Neural cell (in vitro differentiated cells): ENCODE data around the gene UMAD1. TPM values are rescaled to one million over a fixed set of nuclear protein-coding genes. Genes with fewer than 3 reads are reported as not detected.

Source experiments
- H2AFZ ChIP-seq: fragments of 200-600, 300-800 bp; sonication (generic), shearing (Covaris generic); 2 replicates; pipeline ENCODE4 v1.6.0; 2014; ENCODE audit warnings: low read depth, mild to moderate bottlenecking, antibody characterized with exemption, low read length, moderate library complexity
- H3F3A ChIP-seq: fragments of 200-600 bp; shearing (Covaris generic); 2 replicates; pipeline ENCODE4 v1.6.1; 2016; ENCODE audit warnings: mild to moderate bottlenecking, moderate library complexity, mixed read lengths, antibody characterized with exemption, low read length; ENCODE audit not compliant: insufficient read depth, poor library complexity, severe bottlenecking
- H3K27ac ChIP-seq: fragments of 200-600, 300-800 bp; sonication (generic), shearing (Covaris generic); 2 replicates; pipeline ENCODE4 v1.5.1; 2014; ENCODE audit warnings: mild to moderate bottlenecking, low read length, moderate library complexity
- H3K27me3 ChIP-seq: fragments of 300-800, 200-600 bp; sonication (generic), shearing (Covaris generic); 2 replicates; pipeline ENCODE4 v1.6.0; 2014; ENCODE audit warnings: mild to moderate bottlenecking, low read depth, low read length, moderate library complexity; ENCODE audit not compliant: insufficient read depth
- H3K36me3 ChIP-seq: fragments of 300-800, 200-600 bp; sonication (generic), shearing (Covaris generic); 2 replicates; pipeline ENCODE4 v1.5.1; 2014; ENCODE audit warnings: mild to moderate bottlenecking, antibody characterized with exemption, low read length, moderate library complexity; ENCODE audit not compliant: insufficient read depth
- H3K4me2 ChIP-seq: fragments of 300-800, 200-600 bp; sonication (generic), shearing (Covaris generic); 2 replicates; pipeline ENCODE4 v1.6.0; 2014; ENCODE audit warnings: mild to moderate bottlenecking, low read length
- H3K4me3 ChIP-seq: fragments of 300-800, 200-600 bp; sonication (generic), shearing (Covaris generic); 2 replicates; pipeline ENCODE4 v1.5.1; 2014; ENCODE audit warnings: mild to moderate bottlenecking, low read length, moderate library complexity
- H3K79me2 ChIP-seq: fragments of 200-600 bp; shearing (Covaris generic); replicated peaks from 2 replicates; pipeline ENCODE4 v1.6.0; 2014; ENCODE audit warnings: mild to moderate bottlenecking, low read length, moderate library complexity; ENCODE audit not compliant: insufficient read depth
- H3K9ac ChIP-seq: fragments of 300-800, 200-600 bp; sonication (generic), shearing (Covaris generic); 2 replicates; pipeline ENCODE4 v1.6.1; 2016; ENCODE audit warnings: mild to moderate bottlenecking, low read length, mixed read lengths
- H3K9me2 ChIP-seq: fragments of 200-600 bp; shearing (Covaris generic); 2 replicates; pipeline ENCODE4 v1.6.1; 2016; ENCODE audit warnings: mild to moderate bottlenecking, low read length, mixed read lengths; ENCODE audit not compliant: insufficient read depth
- H3K9me3 ChIP-seq: fragments of 200-600, 300-800 bp; sonication (generic), shearing (Covaris generic); 2 replicates; pipeline ENCODE4 v1.6.1; 2016; ENCODE audit warnings: mild to moderate bottlenecking, mixed run types, low read length, moderate library complexity, mixed read lengths
- H4K20me1 ChIP-seq: fragments of 200-600 bp; shearing (Covaris generic); 2 replicates; pipeline ENCODE4 v1.6.1; 2016; ENCODE audit warnings: mild to moderate bottlenecking, mixed run types; ENCODE audit not compliant: insufficient read depth
- EP300 ChIP-seq: fragments of 450-650 bp; conservative IDR thresholded peaks from 2 replicates; pipeline ENCODE4 v1.6.1; 2014; ENCODE audit warnings: antibody characterized with exemption, mild to moderate bottlenecking, moderate library complexity; ENCODE audit not compliant: poor library complexity, severe bottlenecking
- EZH2 ChIP-seq: fragments of 200-600, 300-800 bp; shearing (Covaris generic), sonication (generic); IDR thresholded peaks from 2 replicates; pipeline ENCODE4 v1.6.1; 2014; ENCODE audit warnings: antibody characterized with exemption, low read length, borderline replicate concordance, mild to moderate bottlenecking; ENCODE audit not compliant: insufficient read depth, poor library complexity, severe bottlenecking
- MXI1 ChIP-seq: fragments of 450-650 bp; conservative IDR thresholded peaks from 2 replicates; pipeline ENCODE4 v1.6.1; 2014; ENCODE audit warnings: antibody characterized with exemption, mild to moderate bottlenecking; ENCODE audit not compliant: poor library complexity, severe bottlenecking
- POLR2AphosphoS5 ChIP-seq: IDR thresholded peaks from 2 replicates; pipeline ENCODE4 v1.6.1; 2012
- RAD21 ChIP-seq: fragments of 450-650 bp; conservative IDR thresholded peaks from 2 replicates; pipeline ENCODE4 v1.6.1; 2014; ENCODE audit warnings: antibody characterized with exemption, mild to moderate bottlenecking, moderate library complexity
- SMC3 ChIP-seq: fragments of 450-650 bp; conservative IDR thresholded peaks from 2 replicates; pipeline ENCODE4 v1.6.1; 2014; ENCODE audit warnings: antibody characterized with exemption, mild to moderate bottlenecking, moderate library complexity; ENCODE audit not compliant: poor library complexity
- TAF1 ChIP-seq: IDR thresholded peaks from 2 replicates; pipeline ENCODE4 v1.6.1; 2012; ENCODE audit warnings: low read depth
- polyA plus RNA-seq: library from polyadenylated mRNA; depleted of rRNA; stranded (reverse); fragments of >200 nt; gene quantifications from 2 replicates; pipeline ENCODE4 v1.2.3, GENCODE V29; 2014
- TF ChIP-seq, protein P1 (sequence below): IDR thresholded peaks from 2 replicates; pipeline ENCODE4 v1.6.1; 2012; ENCODE audit warnings: borderline replicate concordance
- TF ChIP-seq, protein P2 (sequence below): fragments of 450-650 bp; IDR thresholded peaks from 2 replicates; pipeline ENCODE4 v1.5.1; 2014; ENCODE audit warnings: antibody characterized with exemption, mild to moderate bottlenecking, moderate library complexity; ENCODE audit not compliant: poor library complexity, severe bottlenecking

Gene UMAD1
- polyA plus RNA-seq, 1 donor from 2014 or later, result 14.7 TPM

DNA sequence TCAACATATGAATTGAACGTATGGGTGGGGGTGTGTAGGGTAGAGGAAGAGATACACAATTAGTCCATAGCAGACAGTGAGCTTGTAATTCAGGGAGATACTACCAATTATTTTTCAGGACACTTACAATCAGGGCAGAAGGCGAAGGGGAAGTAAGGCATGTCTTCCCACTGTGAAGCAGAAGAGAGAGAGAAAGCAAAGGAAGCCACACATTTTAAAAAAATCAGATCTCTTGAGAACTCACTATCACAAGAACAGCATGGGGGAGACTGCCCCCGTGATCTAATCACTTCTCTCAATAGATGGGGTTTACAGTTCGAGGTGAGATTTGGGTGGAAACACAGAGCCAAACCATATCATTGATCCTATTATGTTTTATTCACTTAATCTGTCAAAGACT is 194.2 kb downstream of the UMAD1 start:
- H3K4me3 ChIP-seq, result no peak overlapping the region
- H3K9me3 ChIP-seq, result peaks cover 8% of the 10 kb centered on the region
- H2AFZ ChIP-seq, result no peak overlapping the region
- H3K27ac ChIP-seq, result no peak overlapping the region
- H3K27me3 ChIP-seq, result no peaks in the 10 kb centered on the region
- H4K20me1 ChIP-seq, result no peaks in the 10 kb centered on the region
- no peaks in the 10 kb centered on the region for H3K79me2 ChIP-seq
- H3K9me2 ChIP-seq, result no peaks in the 10 kb centered on the region
- TF ChIP-seq RAD21 (no peak), SMC3 (no peak), TAF1 (no peak), POLR2AphosphoS5 (no peak), EP300 (no peak), EZH2 (no peak), MXI1 (no peak)
- TF ChIP-seq, protein P1, sequence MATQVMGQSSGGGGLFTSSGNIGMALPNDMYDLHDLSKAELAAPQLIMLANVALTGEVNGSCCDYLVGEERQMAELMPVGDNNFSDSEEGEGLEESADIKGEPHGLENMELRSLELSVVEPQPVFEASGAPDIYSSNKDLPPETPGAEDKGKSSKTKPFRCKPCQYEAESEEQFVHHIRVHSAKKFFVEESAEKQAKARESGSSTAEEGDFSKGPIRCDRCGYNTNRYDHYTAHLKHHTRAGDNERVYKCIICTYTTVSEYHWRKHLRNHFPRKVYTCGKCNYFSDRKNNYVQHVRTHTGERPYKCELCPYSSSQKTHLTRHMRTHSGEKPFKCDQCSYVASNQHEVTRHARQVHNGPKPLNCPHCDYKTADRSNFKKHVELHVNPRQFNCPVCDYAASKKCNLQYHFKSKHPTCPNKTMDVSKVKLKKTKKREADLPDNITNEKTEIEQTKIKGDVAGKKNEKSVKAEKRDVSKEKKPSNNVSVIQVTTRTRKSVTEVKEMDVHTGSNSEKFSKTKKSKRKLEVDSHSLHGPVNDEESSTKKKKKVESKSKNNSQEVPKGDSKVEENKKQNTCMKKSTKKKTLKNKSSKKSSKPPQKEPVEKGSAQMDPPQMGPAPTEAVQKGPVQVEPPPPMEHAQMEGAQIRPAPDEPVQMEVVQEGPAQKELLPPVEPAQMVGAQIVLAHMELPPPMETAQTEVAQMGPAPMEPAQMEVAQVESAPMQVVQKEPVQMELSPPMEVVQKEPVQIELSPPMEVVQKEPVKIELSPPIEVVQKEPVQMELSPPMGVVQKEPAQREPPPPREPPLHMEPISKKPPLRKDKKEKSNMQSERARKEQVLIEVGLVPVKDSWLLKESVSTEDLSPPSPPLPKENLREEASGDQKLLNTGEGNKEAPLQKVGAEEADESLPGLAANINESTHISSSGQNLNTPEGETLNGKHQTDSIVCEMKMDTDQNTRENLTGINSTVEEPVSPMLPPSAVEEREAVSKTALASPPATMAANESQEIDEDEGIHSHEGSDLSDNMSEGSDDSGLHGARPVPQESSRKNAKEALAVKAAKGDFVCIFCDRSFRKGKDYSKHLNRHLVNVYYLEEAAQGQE, result no peak
- TF ChIP-seq, protein P2, sequence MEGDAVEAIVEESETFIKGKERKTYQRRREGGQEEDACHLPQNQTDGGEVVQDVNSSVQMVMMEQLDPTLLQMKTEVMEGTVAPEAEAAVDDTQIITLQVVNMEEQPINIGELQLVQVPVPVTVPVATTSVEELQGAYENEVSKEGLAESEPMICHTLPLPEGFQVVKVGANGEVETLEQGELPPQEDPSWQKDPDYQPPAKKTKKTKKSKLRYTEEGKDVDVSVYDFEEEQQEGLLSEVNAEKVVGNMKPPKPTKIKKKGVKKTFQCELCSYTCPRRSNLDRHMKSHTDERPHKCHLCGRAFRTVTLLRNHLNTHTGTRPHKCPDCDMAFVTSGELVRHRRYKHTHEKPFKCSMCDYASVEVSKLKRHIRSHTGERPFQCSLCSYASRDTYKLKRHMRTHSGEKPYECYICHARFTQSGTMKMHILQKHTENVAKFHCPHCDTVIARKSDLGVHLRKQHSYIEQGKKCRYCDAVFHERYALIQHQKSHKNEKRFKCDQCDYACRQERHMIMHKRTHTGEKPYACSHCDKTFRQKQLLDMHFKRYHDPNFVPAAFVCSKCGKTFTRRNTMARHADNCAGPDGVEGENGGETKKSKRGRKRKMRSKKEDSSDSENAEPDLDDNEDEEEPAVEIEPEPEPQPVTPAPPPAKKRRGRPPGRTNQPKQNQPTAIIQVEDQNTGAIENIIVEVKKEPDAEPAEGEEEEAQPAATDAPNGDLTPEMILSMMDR, result no peak
- H3F3A ChIP-seq, result no peaks in the 10 kb centered on the region
- no peak overlapping the region for H3K9ac ChIP-seq
- H3K4me2 ChIP-seq, result no peak overlapping the region
- no peaks in the 10 kb centered on the region for H3K36me3 ChIP-seq

DNA sequence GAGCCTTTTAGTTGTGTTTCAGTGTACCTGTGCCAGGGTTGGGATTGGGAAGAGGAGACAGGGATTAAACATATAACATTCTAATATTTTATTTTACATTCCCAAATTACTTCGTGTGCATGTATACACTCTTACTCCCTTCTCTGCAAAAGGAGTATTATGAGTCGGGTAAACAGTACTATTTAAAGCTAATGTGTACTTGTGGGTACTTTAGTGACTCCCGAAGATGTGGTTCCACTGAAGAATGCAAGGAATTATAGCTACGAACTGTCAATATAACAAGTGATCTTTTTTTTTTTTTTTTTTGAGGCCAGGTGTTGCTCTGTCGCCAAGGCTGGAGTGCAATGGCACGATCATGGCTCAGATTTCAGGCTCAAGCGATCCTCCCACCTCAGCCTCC is 200.5 kb downstream of the UMAD1 start:
- H3K27ac ChIP-seq, result no peak overlapping the region
- H3K9me3 ChIP-seq, result peaks cover 8% of the 10 kb centered on the region
- no peak overlapping the region for H3K4me3 ChIP-seq
- TF ChIP-seq EZH2 (no peak), POLR2AphosphoS5 (no peak), TAF1 (no peak), EP300 (no peak), MXI1 (no peak), SMC3 (no peak), RAD21 (no peak)
- TF ChIP-seq, protein P2, result no peak
- TF ChIP-seq, protein P1, result no peak
- no peaks in the 10 kb centered on the region for H3K79me2 ChIP-seq
- H3K36me3 ChIP-seq, result no peaks in the 10 kb centered on the region
- H3F3A ChIP-seq, result no peaks in the 10 kb centered on the region
- no peaks in the 10 kb centered on the region for H4K20me1 ChIP-seq
- H3K27me3 ChIP-seq, result no peaks in the 10 kb centered on the region
- H3K9me2 ChIP-seq, result no peaks in the 10 kb centered on the region
- H3K4me2 ChIP-seq, result no peak overlapping the region
- no peak overlapping the region for H2AFZ ChIP-seq
- H3K9ac ChIP-seq, result no peak overlapping the region
